Fibroblast of peridontal ligament (primary cell): ENCODE results near the gene NPBWR2.
"Not testable (repeated sequence)": the region's sequence is repeated elsewhere in the genome, so short reads cannot be mapped to it uniquely, and the experiment has no call there.

Experiments used
- DNase-seq: peaks from one replicate; pipeline ENCODE4 v3.0.0-alpha.2; 2010; ENCODE audit errors: extremely low read depth

The NPBWR2 gene

DNA sequence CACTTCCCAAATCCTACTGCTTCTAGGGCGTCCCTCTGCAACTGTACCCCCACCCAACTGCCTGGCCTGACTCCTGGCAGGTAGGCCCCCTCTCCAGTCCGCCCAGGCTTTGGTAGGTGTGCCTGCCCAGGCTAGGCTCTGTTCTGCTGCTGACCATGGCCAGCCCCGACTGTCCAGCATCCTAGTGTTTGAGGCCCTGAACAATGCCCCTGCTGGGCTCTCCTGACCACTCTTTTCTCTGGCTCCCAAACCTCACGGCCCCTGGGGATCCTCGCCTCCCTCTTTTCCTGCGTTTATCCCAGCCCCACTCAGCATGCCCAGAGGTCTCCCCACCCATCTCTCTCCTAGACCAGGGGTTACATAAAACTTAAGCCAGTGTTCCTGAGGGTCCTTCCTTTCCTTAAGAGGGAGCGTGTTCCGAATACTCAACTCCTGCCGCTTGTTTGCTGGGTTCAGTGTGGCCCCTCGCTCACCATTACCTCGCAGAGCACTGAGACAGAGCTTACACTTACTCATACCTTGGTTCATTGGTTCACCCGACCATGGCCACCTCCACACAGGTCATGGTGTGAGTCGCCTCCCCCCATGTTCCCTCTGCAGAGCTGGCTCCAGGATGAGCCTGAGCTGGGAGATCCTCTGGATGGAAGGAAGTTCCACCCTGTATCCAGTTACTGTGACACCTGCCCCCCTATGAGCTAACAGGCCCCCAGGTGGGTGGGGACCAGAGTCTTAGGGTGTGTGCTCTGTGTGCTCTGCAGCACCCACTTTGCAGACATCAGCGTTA, 35.8 kb upstream of the NPBWR2 start:
- DNase-seq, result no peak

DNA sequence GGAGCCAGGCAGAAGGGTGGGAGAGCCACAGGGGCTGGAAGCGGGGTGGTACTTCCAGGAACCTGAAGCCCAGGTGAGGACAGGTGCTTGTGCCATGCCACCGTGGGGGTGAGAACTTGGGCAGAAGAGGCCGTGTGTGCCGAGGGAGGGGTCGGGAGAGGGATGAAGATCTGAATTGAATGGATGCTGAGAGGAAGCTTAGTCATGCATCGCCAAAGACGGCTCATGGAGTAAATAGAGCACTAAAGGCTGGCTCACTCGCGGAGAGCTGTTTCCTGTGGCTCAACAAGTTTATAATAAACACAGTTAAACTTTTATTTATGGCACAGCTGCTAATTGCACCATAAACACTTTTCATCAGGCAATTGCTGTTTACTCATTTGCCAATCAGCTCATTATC, 35.2 kb upstream of the NPBWR2 start:
- DNase-seq, result no peak

DNA sequence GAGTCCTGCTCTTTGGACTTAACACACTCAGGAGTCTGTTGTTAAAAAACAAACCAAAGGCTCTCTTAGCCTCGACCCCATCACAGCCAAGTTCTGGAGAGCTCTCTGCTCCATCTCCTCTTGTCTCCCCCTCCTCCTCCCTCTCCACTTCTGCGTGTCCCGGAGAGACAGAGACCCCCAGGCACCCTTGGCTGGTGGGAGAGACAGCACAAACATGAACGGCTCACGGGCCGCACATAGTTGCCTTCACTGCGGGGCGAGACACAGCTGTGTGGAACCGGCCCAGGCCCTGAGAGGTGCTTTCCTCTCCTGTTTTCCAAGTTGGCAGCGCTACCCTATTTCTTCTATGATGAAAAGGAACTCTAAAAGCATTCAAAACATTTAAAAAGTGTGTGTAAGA, 33.6 kb upstream of the NPBWR2 start:
- DNase-seq, result no peak

DNA sequence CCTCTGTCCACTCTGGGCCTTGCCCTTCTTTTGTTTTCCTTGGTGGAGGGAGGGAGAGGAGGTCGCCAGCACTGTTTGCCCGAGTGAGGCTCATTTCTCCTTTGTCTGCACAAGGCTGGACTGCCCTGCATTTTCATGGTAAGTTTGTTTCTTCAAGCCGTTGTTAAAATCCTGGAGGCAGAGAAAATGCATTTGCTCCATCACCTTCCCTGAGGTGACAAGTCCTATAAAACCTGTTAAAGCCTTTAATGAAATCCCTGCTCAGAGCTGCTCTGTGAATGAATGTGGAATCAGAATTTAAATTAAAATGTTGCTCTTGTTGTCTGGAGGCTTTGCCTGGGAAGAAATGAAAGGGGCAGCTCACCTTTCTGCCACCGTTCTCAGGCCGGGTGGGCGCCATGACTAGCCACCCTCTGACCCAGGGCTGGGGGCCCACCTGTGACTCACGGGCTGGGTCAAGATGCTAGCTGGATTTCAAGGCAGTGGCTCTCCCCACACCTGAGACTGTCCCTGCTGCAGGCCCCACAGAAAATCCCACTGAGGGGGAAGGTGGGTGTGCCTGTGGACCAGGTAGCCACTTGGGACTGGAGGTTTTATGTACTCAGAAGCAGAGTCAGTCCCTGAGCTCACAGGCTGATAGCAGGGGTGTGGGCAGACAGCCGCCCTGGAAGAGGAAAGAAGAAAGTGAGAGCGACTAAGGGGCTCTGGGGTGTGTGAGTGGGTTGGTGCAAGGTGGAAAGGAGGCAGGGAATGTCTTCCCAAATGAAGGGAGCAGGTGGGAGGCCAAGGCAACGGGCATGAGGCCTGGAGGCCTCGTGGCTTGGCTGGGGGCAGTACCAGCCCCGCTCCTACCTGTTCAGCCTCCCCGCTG, 32.9 kb upstream of the NPBWR2 start:
- DNase-seq, result no peak

DNA sequence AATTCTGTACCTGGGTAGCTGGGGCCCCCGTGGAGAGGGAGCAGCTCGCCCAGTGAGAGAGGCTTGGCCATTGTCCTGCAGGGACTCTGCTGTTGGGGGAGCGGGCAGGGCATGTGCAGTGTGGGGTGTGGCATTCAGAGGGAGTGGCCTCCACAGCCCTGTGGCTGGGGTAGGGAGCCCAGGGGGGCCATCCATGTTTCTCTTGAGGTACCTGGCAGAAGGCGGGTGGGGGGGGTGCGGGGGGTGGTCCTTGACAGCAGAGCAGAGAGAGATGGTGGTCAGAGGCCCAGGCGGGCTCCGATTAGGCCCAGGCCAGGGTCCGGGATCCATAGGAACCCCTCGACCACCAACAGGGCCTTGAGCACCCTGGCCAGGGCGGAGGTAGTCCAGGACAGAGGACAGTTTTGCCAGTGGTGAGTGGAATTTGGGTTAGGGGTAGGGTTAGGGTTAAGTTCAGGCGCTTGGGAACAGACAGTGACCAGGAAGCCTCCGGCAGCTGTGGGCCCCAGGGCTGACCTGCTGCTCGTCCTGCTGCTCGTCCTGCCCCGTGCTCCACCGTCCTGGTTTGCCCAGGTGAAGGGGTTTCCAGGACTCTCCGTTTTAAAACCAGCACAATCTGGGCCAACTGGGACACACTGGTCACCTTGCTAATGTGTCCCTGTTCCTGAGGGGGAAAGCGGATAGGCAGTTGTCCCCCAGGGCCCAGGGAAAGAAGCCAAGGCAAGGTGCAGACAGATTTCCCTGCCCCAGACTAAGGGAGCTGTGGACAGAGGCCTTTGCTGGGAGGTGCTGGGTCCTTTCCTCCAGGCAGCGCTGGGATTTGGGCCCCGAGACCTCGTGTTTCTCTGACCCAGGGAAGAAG, 32.1 kb upstream of the NPBWR2 start:
- DNase-seq, result no peak

DNA sequence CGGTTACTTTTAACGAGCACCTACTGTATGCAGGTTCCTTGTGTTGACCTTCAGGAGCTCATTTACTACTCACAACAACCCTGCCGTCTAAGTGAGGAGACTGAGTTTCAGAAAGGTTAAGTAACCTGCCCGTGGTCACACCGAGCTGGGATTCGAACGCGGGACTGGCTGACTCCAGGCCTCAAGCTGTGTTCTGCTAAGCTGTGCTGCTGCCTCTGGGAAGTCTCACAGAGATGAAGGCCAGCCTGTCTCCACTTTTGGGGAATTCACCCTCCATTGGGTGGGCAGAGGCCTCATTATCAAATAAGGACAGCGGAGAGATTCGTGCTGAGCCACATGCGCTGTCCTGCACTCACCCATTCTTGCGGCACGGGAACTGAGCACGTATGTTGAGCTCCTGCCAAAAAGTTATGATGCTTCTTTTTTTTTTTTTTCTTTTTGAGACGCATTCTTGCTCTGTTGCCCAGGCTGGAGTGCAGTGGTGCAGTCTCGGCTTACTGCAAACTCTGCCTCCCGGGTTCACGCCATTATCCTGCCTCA, 31.0 kb upstream of the NPBWR2 start:
- no peak for DNase-seq

DNA sequence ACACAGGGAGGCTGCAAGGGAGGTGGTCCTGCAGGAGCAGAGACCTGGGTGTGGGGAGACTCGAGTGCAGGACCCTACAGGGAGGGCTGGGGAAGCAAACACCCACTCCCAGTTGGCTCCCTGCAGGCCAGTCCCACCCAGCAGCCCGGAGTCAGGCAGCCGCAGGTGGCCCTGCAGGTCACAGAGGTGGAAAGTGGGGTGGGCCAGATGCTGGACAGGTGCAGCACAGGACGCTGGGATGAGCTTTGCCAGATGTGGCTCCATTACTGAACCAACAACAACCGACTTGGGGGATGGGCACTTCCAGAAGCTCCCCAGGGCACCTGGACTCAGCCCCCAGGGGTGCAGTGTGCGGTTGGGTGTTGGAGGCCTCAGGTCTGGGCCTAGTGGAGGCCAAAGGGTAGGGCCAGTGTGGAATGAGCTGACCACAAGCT, 30.2 kb upstream of the NPBWR2 start:
- no peak for DNase-seq

DNA sequence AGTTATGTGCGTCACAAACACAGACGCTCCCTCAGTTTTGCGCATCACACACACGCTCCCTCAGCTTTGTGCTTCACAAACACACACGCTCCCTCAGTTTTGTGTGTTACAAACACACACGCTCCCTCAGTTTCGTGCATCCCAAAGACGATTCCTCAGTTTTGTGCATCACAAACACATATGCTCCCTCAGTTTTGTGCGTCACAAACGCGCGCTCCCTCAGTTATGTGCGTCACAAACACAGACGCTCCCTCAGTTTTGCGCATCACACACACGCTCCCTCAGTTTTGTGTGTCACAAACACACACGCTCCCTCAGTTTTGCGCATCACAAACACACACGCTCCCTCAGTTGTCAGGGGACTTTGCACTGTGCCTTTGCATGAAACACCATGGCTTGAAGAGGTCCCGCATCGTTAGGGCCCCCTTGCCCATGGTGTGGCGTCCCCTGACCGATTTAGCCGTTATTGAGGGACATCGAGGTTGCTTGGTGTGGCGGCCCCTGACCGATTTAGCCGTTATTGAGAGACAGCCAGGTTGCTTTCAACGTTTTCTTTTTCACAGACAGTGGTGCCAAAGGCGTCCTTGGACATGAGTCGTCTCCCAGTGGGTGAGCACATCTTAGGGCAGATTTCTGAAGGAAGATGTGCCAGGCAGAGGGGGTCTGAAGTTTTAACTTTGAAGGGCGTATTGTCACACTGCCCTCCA, 28.8 kb upstream of the NPBWR2 start:
- no peak for DNase-seq

DNA sequence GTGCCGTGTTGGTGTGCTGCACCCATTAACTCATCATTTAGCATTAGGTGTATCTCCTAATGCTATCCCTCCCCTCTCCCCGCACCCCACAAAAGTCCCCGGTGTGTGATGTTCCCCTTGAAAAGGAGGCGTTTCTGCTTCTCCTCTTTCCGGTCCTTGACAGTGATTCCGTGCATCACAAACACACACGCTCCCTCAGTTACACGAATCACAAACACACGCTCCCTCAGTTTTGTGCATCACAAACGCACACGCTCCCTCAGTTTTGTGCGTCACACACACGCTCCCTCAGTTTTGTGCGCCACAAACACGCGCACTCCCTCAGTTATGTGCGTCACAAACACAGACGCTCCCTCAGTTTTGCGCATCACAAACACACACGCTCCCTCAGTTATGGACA, 27.4 kb upstream of the NPBWR2 start:
- not testable (repeated sequence) for DNase-seq

DNA sequence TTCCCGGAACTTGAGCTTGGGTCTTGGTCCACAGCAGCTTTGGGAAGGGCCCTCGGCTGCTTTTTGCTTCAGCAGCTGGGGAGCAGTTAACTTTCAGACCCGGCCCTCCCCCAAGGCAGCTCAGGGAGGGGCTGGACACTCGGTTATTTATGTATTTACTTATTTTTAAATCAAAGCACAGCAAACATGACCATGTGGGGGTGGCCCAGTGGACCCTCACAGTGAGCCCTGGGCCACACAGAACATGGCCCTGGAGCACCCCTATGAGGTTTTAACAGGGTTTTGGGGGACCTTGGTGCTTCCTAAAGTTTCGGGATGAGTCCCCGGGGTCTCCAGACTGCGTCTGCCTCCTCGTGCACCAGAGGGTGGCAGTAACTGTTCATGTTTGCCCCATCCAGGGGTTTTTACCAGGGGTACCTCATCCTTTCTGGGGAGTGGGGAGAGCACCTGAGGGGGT, 26.6 kb upstream of the NPBWR2 start:
- no peak for DNase-seq

DNA sequence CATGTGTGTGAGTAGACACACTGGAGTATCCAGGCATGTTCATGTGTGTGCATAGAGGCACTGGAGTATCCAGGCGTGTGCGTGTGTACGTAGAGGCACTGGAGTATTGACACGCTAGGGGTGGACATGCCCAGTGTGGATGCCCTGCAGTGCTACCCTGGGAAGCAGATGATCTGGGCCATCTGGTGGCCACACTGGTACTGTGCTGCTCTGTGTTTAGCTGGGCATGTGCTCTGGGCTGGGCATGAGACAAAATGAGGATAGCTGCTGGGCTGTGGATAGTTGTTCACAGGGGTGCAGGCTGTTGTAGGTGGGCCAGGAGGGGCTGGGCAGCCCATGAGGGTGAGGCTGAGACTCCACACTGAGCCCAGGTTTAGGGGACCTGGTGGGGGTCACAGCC, 24.0 kb upstream of the NPBWR2 start:
- peak; percentile 3 for DNase-seq

DNA sequence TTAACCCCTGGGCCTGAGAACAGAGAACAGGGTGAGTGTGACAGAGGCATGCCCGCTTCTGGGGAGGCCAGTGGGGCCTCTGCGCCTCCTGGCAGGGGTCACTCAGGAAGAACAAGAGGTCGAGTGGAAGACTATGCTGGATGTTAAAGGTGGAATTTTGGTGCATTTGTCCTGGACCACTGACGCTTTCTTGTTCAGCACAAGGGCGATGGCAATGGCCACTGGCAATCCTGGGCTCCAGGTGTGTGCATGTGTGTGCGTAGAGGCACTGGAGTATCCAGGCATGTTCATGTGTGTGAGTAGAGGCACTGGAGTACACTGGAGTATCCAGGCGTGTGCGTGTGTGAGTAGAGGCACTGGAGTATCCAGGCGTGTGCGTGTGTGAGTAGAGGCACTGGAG, 23.5 kb upstream of the NPBWR2 start:
- no peak for DNase-seq

DNA sequence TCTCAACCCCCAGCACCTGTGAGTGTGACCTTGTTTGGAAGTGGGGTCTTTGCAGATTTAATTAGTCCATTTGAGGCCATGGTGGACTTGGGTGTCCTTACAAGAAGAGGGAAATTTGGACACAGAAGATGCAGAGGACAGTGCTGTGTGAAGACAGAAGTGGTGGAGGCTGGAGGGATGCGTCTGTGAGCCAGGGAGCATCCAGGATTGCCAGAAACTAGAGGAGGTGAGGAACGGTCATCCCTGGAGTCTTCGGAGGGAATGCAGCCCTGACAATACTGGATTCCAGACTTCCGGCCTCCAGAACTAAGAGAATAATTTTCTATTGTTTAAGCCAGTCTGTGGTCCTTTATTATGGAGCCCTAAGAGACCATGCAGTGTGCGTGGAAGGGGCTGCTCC, 22.9 kb upstream of the NPBWR2 start:
- no peak for DNase-seq

DNA sequence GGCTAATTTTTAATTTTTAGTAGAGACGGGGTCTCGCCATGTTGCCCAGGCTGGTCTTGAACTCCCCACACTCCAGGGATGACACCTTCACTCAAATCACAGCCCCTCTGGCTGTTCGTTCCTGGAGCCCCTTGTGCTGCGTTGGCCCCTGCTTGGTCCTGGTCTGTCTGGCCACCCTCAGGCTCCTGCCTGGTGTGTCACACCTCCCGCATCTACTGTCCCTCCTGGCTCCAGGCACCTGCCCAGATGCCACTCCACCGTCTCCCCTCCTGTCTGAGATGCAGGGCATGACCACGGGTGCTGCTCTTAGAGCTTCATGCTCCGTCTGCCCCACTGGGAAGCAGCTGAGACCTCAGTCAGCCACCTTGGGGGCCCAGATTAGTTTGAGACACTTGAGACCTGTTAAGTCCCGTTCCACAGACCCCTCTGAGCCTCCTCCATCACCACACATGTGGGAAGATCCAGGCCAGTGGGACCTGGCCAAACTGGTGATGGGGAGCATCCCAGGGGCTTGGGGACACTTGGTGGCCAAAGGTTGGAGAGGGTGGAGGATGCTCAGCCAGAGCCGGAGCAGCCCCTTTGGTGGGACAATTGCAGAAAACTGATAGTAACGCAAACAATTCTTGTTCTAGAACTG, 21.9 kb upstream of the NPBWR2 start:
- no peak for DNase-seq

DNA sequence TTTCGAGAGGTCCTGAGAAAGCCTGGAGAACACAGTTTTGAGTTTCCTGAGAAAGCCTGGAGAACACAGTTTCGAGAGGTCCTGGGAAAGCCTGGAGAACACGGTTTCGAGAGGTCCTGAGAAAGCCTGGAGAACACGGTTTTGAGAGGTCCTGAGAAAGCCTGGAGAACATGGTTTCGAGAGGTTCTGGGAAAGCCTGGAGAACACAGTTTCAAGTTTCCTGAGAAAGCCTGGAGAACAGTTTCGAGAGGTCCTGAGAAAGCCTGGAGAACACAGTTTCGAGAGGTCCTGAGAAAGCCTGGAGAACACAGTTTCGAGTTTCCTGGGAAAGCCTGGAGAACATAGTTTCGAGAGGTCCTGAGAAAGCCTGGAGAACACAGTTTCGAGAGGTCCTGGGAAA, 16.2 kb upstream of the NPBWR2 start:
- not testable (repeated sequence) for DNase-seq

DNA sequence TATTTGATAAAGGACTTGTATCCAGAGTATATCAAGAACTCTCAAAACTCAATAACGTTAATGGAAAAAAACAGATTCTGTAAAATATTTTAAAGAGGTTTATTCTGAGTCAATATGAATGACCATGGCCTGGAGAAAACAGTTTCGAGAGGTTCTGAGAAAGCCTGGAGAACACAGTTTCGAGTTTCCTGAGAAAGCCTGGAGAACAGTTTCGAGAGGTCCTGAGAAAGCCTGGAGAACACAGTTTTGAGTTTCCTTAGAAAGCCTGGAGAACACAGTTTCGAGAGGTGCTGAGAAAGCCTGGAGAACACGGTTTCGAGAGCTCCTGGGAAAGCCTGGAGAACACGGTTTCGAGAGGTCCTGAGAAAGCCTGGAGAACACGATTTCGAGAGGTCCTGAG, 15.6 kb upstream of the NPBWR2 start:
- not testable (repeated sequence) for DNase-seq

DNA sequence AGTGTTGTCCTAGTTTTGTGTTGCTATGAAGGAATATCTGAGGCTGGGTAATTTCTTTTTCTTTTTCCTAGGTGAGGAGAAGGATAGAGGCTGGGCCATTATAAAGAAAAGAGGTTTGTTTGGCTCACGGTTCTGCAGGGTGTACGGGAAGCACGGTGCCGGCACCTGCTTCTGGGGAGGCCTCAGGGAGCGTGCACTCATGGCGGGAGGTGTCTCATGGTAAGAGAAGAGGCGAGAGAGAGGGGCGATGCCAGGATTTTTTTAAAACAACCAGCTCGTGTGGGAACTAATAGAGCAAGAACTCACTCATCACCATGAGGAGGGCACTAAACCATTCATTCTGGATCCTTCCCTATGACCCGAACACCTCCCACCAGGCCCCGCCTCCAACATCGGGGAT, 14.2 kb upstream of the NPBWR2 start:
- DNase-seq, result no peak

DNA sequence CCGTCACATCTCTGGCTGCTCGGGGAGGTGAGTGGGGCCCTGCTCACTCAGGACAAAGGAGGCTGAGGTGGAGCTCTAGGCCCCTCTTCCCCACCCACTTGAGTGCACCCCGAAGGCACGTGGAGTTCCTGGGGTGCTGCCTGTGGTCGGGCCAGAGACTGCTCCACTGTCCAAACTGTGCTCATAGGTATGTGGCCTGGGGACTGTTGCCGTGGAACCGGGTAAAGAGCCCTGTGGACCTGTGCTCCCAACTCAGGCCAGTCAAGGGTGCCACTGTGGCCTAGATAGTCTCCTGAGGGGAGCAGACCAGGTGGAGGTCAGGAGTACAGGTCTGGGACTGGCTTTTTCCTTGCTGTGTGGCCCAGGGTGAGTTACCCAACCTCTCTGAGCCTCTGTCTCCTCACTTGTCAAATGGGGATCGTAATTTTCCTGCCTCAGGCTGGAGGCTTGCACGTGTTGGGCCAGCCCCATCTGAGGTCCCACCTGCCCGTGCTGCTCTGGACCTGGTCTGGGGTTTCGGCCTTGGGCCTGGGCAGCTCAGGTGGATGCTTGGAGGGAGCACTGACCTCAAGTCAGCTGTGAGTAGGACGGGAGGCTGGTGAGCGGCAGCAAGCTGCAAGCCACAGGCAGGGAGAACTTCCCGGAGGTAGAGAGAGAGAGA, 12.4 kb upstream of the NPBWR2 start:
- DNase-seq, result no peak

DNA sequence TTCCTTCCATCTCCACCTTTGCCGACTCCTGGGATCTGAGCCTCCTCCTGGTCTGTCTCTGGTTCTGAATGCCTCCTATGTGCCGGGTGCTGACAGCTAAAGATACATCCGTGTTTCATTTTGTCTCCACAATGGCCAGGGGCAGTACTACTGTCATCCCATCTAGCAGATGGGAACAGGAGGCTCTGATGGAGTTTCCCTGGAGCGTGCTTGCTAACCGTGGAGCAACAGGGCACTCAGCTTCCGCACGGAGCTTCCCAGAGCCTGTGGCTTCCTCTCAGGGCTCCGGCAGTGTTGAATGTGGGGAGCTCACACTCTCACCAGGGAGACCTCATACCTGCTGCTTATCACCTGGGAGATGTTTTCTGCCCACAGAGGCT, 11.9 kb upstream of the NPBWR2 start:
- DNase-seq, result no peak

DNA sequence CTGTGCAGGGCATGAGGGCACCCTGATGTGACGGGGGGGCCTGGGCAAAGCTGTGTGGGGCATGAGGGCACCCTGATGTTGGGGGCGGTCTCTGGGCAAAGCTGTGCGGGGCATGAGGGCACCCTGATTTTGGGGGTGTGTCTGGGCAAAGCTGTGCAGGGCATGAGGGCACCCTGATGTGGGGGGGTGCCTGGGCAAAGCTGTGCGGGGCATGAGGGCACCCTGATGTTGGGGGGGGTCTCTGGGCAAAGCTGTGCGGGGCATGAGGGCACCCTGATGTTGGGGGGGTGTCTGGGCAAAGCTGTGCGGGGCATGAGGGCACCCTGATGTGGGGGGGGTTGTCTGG, 10.0 kb upstream of the NPBWR2 start:
- not testable (repeated sequence) for DNase-seq
